Measurements from ENCODE around the gene DNAJC16.

DNA sequence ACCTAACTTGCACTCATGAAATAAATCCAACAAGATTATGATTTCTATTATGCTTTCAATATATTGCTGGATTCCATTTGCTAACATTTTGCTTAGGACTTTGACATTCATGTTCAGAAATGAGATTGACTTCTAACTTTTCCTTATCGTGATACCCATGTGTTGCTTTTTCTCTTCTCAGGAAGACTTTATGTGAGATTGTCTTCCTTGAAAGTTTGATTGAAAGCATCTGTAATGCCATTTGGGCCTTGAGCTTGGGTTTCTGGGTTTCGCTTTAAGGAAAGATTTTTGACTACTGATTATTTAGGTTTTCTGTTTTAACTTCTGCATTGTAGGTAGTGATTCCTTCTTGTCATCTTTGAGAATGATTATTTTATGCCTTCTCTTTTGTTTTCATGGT, 30.4 kb downstream of the DNAJC16 start:
- TF ChIP-seq, protein P1, sequence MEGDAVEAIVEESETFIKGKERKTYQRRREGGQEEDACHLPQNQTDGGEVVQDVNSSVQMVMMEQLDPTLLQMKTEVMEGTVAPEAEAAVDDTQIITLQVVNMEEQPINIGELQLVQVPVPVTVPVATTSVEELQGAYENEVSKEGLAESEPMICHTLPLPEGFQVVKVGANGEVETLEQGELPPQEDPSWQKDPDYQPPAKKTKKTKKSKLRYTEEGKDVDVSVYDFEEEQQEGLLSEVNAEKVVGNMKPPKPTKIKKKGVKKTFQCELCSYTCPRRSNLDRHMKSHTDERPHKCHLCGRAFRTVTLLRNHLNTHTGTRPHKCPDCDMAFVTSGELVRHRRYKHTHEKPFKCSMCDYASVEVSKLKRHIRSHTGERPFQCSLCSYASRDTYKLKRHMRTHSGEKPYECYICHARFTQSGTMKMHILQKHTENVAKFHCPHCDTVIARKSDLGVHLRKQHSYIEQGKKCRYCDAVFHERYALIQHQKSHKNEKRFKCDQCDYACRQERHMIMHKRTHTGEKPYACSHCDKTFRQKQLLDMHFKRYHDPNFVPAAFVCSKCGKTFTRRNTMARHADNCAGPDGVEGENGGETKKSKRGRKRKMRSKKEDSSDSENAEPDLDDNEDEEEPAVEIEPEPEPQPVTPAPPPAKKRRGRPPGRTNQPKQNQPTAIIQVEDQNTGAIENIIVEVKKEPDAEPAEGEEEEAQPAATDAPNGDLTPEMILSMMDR (optimal IDR thresholded peaks at IDR 0.05 in 1 of 3, IDR thresholded peaks at IDR 0.05 in 1 of 3, conservative IDR thresholded peaks at IDR 0.05 in 1 of 3; ENCODE audit: extremely low read depth in 1 of 3, insufficient read depth in 2 of 3, low read length in 3 of 3) = no peak
- TF ChIP-seq EZH2 (IDR thresholded peaks at IDR 0.05; ENCODE audit: low read length) = no peak

All from keratinocyte (primary cell).